Stimulated activated CD8-positive, alpha-beta memory T cell treated with anti-CD3 and anti-CD28 coated beads, Interleukin-2, amount 100 ng/mL, for 48 hours (primary cell): Measurements from ENCODE around the gene BOLA1.
"Not testable (repeated sequence)": the region's sequence is repeated elsewhere in the genome, so short reads cannot be mapped to it uniquely, and the experiment has no call there.

Source experiments
- DNase-seq, 2 donors: peaks; one replicate each; pipeline ENCODE4 v3.0.0-alpha.2; 2020; ENCODE audit warnings: low read depth in 2 of 2

BOLA1 gene

GRCh38 chr1:149931212-149931790, 31.9 kb downstream of the BOLA1 start:
- no peak for DNase-seq

GRCh38 chr1:149932474-149932873, 33.1 kb downstream of the BOLA1 start:
- no peak for DNase-seq

- DNase-seq = no peak
Measured at GRCh38 chr1:149933208-149933607, 33.8 kb downstream of the BOLA1 start.

- no peak for DNase-seq
Measured at GRCh38 chr1:149934356-149934755, 35.0 kb downstream of the BOLA1 start.

- DNase-seq = no peak
Measured at GRCh38 chr1:149936170-149936991, 37.0 kb downstream of the BOLA1 start, which contains the start of gene MTMR11. MTMR11 (minus strand) TSS chr1:149936879; CDS start chr1:149936647, 232 bp downstream.

- no peak for DNase-seq
Measured at GRCh38 chr1:149936992-149937705, 37.8 kb downstream of the BOLA1 start.

GRCh38 chr1:149937759-149938158, 38.4 kb downstream of the BOLA1 start:
- no peak for DNase-seq

- DNase-seq = not testable (repeated sequence)
Measured at GRCh38 chr1:149938668-149939003, 39.3 kb downstream of the BOLA1 start.

GRCh38 chr1:149940427-149940826, 41.1 kb downstream of the BOLA1 start:
- no peak for DNase-seq

- DNase-seq = no peak
Measured at GRCh38 chr1:149942207-149942606, 42.8 kb downstream of the BOLA1 start.

GRCh38 chr1:149942885-149943284, 43.5 kb downstream of the BOLA1 start:
- DNase-seq = no peak

- no peak for DNase-seq
Measured at GRCh38 chr1:149945206-149945605, 45.8 kb downstream of the BOLA1 start.

- DNase-seq = no peak
Measured at GRCh38 chr1:149949911-149950310, 50.5 kb downstream of the BOLA1 start.
